HEK293 (cell line): Measurements from ENCODE around the gene MTCL1.

Source experiments
- SP2 ChIP-seq: fragments of 450-650 bp; formaldehyde crosslinking; IDR thresholded peaks from 2 replicates; pipeline ENCODE4 v1.5.1; 2016; ENCODE audit warnings: missing biosample characterization, missing genetic modification characterization
- YY1 ChIP-seq: fragments of 450-650 bp; formaldehyde crosslinking; IDR thresholded peaks from 2 replicates; pipeline ENCODE4 v1.5.1; 2018; ENCODE audit warnings: missing biosample characterization, missing genetic modification characterization
- ZBTB21 ChIP-seq: fragments of 450-650 bp; formaldehyde crosslinking; IDR thresholded peaks from 2 replicates; pipeline ENCODE4 v1.5.1; 2017; ENCODE audit warnings: missing biosample characterization, missing genetic modification characterization
- ZBTB7A ChIP-seq: fragments of 450-650 bp; formaldehyde crosslinking; IDR thresholded peaks from 2 replicates; pipeline ENCODE4 v1.5.1; 2016; ENCODE audit warnings: low read depth, missing biosample characterization, missing genetic modification characterization
- ZNF112 ChIP-seq: fragments of 450-650 bp; formaldehyde crosslinking; IDR thresholded peaks from 2 replicates; pipeline ENCODE4 v1.5.0; 2017; ENCODE audit warnings: missing biosample characterization, missing genetic modification characterization
- ZNF114 ChIP-seq: fragments of 450-650 bp; formaldehyde crosslinking; IDR thresholded peaks from 2 replicates; pipeline ENCODE4 v1.5.0; 2017; ENCODE audit warnings: missing biosample characterization, missing genetic modification characterization
- ZNF292 ChIP-seq: fragments of 450-650 bp; formaldehyde crosslinking; IDR thresholded peaks from 2 replicates; pipeline ENCODE4 v1.5.1; 2016; ENCODE audit warnings: low read depth, missing biosample characterization, missing genetic modification characterization, borderline replicate concordance
- ZNF76 ChIP-seq: fragments of 450-650 bp; formaldehyde crosslinking; IDR thresholded peaks from 2 replicates; pipeline ENCODE4; 2016; ENCODE audit warnings: low read depth, missing biosample characterization, missing genetic modification characterization, borderline replicate concordance
- ZNF830 ChIP-seq: fragments of 450-650 bp; IDR thresholded peaks from 2 replicates; pipeline ENCODE4 v1.5.0; 2018; ENCODE audit warnings: missing biosample characterization, missing genetic modification characterization, low read depth, mild to moderate bottlenecking, moderate library complexity
- TF ChIP-seq, protein P1 (sequence below): fragments of 450-650 bp; IDR thresholded peaks from 2 replicates; pipeline ENCODE4 v1.5.1; 2018; ENCODE audit warnings: missing biosample characterization, mild to moderate bottlenecking, missing genetic modification characterization
- TF ChIP-seq, protein P2 (sequence below): fragments of 450-650 bp; formaldehyde crosslinking; IDR thresholded peaks from 2 replicates; pipeline ENCODE4 v1.5.1; 2016; ENCODE audit warnings: missing biosample characterization, missing genetic modification characterization
- TF ChIP-seq, protein P3 (sequence below): fragments of 450-650 bp; formaldehyde crosslinking; IDR thresholded peaks from 2 replicates; pipeline ENCODE4 v1.5.1; 2016; ENCODE audit warnings: missing biosample characterization, missing genetic modification characterization

DNA sequence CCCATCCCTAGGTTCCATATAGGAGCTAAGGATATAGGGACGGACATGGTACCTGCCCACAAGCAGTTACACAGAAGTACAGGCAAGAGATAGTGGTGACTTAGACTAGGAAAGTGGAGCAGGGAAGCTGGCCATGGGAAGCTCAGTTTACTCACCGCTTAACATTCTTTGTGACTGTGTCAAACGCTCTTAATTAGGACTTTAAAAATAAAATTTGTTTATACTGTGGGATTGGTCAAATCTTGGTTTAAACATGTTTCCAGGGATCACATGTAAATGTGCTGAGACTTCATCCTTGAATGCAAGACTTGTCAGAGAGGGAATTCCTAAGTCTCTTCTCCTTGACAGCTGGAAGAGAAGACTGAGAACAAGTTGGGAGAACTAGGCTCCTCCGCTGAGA is 107.3 kb downstream of the MTCL1 start:
- TF ChIP-seq, protein P1, sequence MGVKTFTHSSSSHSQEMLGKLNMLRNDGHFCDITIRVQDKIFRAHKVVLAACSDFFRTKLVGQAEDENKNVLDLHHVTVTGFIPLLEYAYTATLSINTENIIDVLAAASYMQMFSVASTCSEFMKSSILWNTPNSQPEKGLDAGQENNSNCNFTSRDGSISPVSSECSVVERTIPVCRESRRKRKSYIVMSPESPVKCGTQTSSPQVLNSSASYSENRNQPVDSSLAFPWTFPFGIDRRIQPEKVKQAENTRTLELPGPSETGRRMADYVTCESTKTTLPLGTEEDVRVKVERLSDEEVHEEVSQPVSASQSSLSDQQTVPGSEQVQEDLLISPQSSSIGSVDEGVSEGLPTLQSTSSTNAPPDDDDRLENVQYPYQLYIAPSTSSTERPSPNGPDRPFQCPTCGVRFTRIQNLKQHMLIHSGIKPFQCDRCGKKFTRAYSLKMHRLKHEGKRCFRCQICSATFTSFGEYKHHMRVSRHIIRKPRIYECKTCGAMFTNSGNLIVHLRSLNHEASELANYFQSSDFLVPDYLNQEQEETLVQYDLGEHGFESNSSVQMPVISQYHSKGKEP (tag by site-specific recombination) = no peak
- TF ChIP-seq, protein P2, sequence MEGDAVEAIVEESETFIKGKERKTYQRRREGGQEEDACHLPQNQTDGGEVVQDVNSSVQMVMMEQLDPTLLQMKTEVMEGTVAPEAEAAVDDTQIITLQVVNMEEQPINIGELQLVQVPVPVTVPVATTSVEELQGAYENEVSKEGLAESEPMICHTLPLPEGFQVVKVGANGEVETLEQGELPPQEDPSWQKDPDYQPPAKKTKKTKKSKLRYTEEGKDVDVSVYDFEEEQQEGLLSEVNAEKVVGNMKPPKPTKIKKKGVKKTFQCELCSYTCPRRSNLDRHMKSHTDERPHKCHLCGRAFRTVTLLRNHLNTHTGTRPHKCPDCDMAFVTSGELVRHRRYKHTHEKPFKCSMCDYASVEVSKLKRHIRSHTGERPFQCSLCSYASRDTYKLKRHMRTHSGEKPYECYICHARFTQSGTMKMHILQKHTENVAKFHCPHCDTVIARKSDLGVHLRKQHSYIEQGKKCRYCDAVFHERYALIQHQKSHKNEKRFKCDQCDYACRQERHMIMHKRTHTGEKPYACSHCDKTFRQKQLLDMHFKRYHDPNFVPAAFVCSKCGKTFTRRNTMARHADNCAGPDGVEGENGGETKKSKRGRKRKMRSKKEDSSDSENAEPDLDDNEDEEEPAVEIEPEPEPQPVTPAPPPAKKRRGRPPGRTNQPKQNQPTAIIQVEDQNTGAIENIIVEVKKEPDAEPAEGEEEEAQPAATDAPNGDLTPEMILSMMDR (tag by site-specific recombination) = no peak
- TF ChIP-seq ZNF76 = no peak
- TF ChIP-seq YY1 (tag by site-specific recombination) = no peak
- no peak for TF ChIP-seq ZNF112 (tag by site-specific recombination)
- no peak for TF ChIP-seq ZNF292 (tag by site-specific recombination)
- no peak for TF ChIP-seq ZBTB21 (tag by site-specific recombination)
- TF ChIP-seq, protein P3, sequence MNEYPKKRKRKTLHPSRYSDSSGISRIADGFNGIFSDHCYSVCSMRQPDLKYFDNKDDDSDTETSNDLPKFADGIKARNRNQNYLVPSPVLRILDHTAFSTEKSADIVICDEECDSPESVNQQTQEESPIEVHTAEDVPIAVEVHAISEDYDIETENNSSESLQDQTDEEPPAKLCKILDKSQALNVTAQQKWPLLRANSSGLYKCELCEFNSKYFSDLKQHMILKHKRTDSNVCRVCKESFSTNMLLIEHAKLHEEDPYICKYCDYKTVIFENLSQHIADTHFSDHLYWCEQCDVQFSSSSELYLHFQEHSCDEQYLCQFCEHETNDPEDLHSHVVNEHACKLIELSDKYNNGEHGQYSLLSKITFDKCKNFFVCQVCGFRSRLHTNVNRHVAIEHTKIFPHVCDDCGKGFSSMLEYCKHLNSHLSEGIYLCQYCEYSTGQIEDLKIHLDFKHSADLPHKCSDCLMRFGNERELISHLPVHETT = no peak
- TF ChIP-seq ZNF114 (tag by site-specific recombination) = no peak
- no peak for TF ChIP-seq SP2 (tag by site-specific recombination)
- TF ChIP-seq ZNF830 (tag by site-specific recombination) = no peak
- no peak for TF ChIP-seq ZBTB7A (tag by site-specific recombination)
